SK-N-SH treated with all-trans-retinoic acid at 6 μM for 48 hours (cell line): ENCODE measurements around the gene PAPPA2.

ENCODE experiments used
- ARNTL ChIP-seq: fragments of 450-650 bp; formaldehyde crosslinking; IDR thresholded peaks from 2 replicates; pipeline ENCODE4 v1.5.0; 2020; ENCODE audit warnings: low read depth, mild to moderate bottlenecking, moderate library complexity, borderline replicate concordance
- ESRRG ChIP-seq: fragments of 250-450 bp; sonication (Bioruptor Pico); IDR thresholded peaks from 2 replicates; pipeline ENCODE4 v1.6.1; 2021; ENCODE audit warnings: mild to moderate bottlenecking
- POU6F1 ChIP-seq: fragments of 250-450 bp; sonication (Bioruptor Pico); IDR thresholded peaks from 2 replicates; pipeline ENCODE4 v1.8.0; 2021; ENCODE audit warnings: low read depth, mild to moderate bottlenecking, moderate library complexity, borderline replicate concordance
- RARB ChIP-seq: fragments of 250-450 bp; sonication (Bioruptor Pico); IDR thresholded peaks from 2 replicates; pipeline ENCODE4 v1.8.0; 2021; ENCODE audit warnings: mild to moderate bottlenecking, moderate library complexity
- ZFP30 ChIP-seq: fragments of 450-650 bp; formaldehyde crosslinking; IDR thresholded peaks from 2 replicates; pipeline ENCODE4 v1.5.0; 2022; ENCODE audit warnings: mild to moderate bottlenecking, moderate library complexity
- TF ChIP-seq, protein P1 (sequence below): fragments of 250-450 bp; sonication (Bioruptor Pico); IDR thresholded peaks from 2 replicates; pipeline ENCODE4 v1.8.0; 2020; ENCODE audit warnings: mild to moderate bottlenecking, moderate library complexity, borderline replicate concordance

- no peak for TF ChIP-seq POU6F1 (CRISPR knock-in tag)
- TF ChIP-seq ZFP30 (CRISPR knock-in tag), result no peak
- no peak for TF ChIP-seq ESRRG (CRISPR knock-in tag)
- TF ChIP-seq, protein P1, sequence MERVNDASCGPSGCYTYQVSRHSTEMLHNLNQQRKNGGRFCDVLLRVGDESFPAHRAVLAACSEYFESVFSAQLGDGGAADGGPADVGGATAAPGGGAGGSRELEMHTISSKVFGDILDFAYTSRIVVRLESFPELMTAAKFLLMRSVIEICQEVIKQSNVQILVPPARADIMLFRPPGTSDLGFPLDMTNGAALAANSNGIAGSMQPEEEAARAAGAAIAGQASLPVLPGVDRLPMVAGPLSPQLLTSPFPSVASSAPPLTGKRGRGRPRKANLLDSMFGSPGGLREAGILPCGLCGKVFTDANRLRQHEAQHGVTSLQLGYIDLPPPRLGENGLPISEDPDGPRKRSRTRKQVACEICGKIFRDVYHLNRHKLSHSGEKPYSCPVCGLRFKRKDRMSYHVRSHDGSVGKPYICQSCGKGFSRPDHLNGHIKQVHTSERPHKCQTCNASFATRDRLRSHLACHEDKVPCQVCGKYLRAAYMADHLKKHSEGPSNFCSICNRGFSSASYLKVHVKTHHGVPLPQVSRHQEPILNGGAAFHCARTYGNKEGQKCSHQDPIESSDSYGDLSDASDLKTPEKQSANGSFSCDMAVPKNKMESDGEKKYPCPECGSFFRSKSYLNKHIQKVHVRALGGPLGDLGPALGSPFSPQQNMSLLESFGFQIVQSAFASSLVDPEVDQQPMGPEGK (CRISPR knock-in tag), result no peak
- no peak for TF ChIP-seq ARNTL (CRISPR knock-in tag)
- no peak for TF ChIP-seq RARB
Measured at GRCh38 chr1:176619261-176619660, 156.3 kb downstream of the PAPPA2 start.
